ENCODE results near the gene CAMK1G. TPM values are rescaled to one million over a fixed set of nuclear protein-coding genes. Genes with fewer than 3 reads are reported as not detected.

CAMK1G gene
- polyA plus RNA-seq, 1 experiment, result 2.1 TPM

DNA sequence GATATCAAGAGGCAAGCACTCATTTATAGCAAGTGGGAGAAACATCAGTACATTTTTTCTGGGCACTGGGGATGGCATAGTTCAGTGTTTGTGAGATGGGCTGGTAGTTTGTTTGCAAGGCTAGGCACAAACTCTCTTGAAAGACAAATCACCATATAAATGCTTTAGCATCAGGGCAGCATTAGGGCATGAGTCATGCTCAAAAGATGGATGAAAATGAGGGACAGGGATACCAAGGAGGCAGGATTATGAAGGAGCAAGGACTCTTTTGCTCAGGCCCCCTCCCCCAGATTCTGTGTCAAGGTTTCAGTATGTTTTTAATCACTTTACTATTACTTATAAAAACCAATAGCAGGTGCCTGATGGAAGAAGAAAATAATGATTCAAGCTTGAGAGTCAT is 43.9 kb upstream of the CAMK1G start:
- Histone ChIP-seq H3K4me3 (ENCODE audit: low read depth, low read length) (no peak overlapping the region), H3K27ac (ENCODE audit: low read depth, low read length) (no peak overlapping the region), H3K27me3 (ENCODE audit: control insufficient read depth, insufficient read depth, low read length) (peaks cover 3% of the 10 kb centered on the region), H3K9me3 (ENCODE audit: control insufficient read depth, insufficient read depth, low read length) (no peaks in the 10 kb centered on the region)
- no peak for TF ChIP-seq CTCF (IDR thresholded peaks at IDR 0.05; ENCODE audit: low read depth, low read length)
- no peak for DNase-seq (ENCODE audit: low read depth, low spot score)
- POLR2A ChIA-PET, result no interaction called here
- CTCF ChIA-PET, result no interaction called here

DNA sequence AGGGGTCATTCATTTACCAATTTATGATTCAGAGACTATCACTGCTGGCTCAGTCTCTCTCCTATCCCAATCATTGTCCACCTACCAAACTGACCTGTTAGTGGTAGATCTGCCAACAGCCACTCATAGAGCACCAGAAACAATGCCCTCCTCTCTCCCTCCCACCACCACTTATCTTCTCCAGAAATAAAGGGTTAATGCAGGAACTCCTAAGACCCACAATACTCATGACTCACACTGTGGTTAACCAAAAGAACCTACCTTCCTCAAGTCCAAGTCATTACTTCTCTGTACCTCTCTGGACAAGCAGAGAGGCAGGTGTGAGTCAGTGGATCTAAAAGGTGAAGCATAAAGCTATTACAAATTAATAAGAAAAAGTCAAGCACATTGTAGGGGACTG is 40.9 kb upstream of the CAMK1G start:
- POLR2A ChIA-PET, result no interaction called here
- CTCF ChIA-PET, result interaction anchor here (1.3 to 1.7 kb wide), 2 partner anchors 23 to 27 kb away, joined by 5 to 6 read pairs; no protein-coding TSS in a partner anchor

GRCh38 chr1:209544098-209544497 is 39.4 kb upstream of the CAMK1G start:
- no peak for TF ChIP-seq CTCF (IDR thresholded peaks at IDR 0.05; ENCODE audit: low read depth, low read length)
- no peak overlapping the region for H3K4me3 ChIP-seq (ENCODE audit: low read depth, low read length)
- H3K9me3 ChIP-seq (ENCODE audit: control insufficient read depth, insufficient read depth, low read length), result no peaks in the 10 kb centered on the region
- ChIA-PET POLR2A (no interaction called here), CTCF (interaction anchor here (1.0 to 1.2 kb wide), 3 partner anchors 21 to 190 kb away, joined by 3 to 4 read pairs (median 3); no protein-coding TSS in a partner anchor)
- H3K27ac ChIP-seq (ENCODE audit: low read depth, low read length), result no peak overlapping the region
- DNase-seq (ENCODE audit: low read depth, low spot score), result no peak
- no peaks in the 10 kb centered on the region for H3K27me3 ChIP-seq (ENCODE audit: control insufficient read depth, insufficient read depth, low read length)

More for the DNA sequence above, 40.9 kb upstream of the CAMK1G start:
- TF ChIP-seq CTCF (IDR thresholded peaks at IDR 0.05; ENCODE audit: low read depth, low read length), result no peak
- no peak for DNase-seq (ENCODE audit: low read depth, low spot score)
- Histone ChIP-seq H3K4me3 (ENCODE audit: low read depth, low read length) (no peak overlapping the region), H3K9me3 (ENCODE audit: control insufficient read depth, insufficient read depth, low read length) (no peaks in the 10 kb centered on the region), H3K27me3 (ENCODE audit: control insufficient read depth, insufficient read depth, low read length) (no peaks in the 10 kb centered on the region), H3K27ac (ENCODE audit: low read depth, low read length) (no peak overlapping the region)

GRCh38 chr1:209545423-209545822 is 38.1 kb upstream of the CAMK1G start:
- Histone ChIP-seq H3K4me3 (ENCODE audit: low read depth, low read length) (no peak overlapping the region), H3K27me3 (ENCODE audit: control insufficient read depth, insufficient read depth, low read length) (peaks cover 3% of the 10 kb centered on the region), H3K27ac (ENCODE audit: low read depth, low read length) (no peak overlapping the region), H3K9me3 (ENCODE audit: control insufficient read depth, insufficient read depth, low read length) (no peaks in the 10 kb centered on the region)
- ChIA-PET POLR2A (no interaction called here), CTCF (no interaction called here)
- no peak for DNase-seq (ENCODE audit: low read depth, low spot score)
- TF ChIP-seq CTCF (IDR thresholded peaks at IDR 0.05; ENCODE audit: low read depth, low read length), result no peak

DNA sequence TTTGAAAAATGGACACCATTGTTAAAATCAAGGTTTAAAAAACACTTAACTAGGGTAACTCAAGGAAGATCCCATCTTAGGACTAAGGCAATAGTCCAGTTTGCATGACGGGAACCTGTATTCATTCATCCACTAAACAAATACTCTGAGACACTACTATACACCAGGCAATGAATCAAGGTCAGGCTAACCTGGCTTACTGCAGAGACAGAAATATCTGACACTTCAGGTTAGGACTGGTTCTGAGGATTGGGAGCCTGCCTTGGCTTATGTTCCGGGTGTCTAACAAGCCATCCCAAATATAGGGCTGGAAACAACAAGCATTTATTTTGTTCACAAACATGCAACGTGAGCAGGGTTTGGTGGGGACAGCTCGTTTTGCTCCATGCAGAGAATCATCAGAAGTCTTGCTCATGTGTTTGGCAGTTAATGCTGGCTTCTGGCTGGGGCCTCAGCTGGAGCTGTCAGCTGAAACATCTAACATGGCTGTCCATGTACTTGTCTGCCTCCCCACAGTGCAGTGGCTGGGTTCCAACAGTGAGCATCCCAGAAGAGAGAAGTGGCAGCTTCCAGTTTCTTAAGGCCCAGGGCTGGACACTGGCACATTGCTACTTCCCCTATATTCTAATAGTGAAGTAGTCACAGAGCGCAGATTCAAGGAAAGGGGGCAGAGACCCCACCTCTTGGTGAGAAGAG is 37.0 kb upstream of the CAMK1G start:
- ChIA-PET CTCF (no interaction called here), POLR2A (no interaction called here)

More for the DNA sequence above, 37.0 kb upstream of the CAMK1G start:
- Histone ChIP-seq H3K9me3 (ENCODE audit: control insufficient read depth, insufficient read depth, low read length) (no peaks in the 10 kb centered on the region), H3K27me3 (ENCODE audit: control insufficient read depth, insufficient read depth, low read length) (peaks cover 6% of the 10 kb centered on the region), H3K4me3 (ENCODE audit: low read depth, low read length) (no peak overlapping the region), H3K27ac (ENCODE audit: low read depth, low read length) (no peak overlapping the region)
- DNase-seq (ENCODE audit: low read depth, low spot score), result no peak
- TF ChIP-seq CTCF (IDR thresholded peaks at IDR 0.05; ENCODE audit: low read depth, low read length), result no peak

Data from AG04450 (cell line).